Stimulated activated CD8-positive, alpha-beta memory T cell treated with anti-CD3 and anti-CD28 coated beads, Interleukin-7, amount 100 ng/mL, for 48 hours (primary cell): ENCODE data around the gene CYFIP2.

Source experiments
- DNase-seq, 2 donors: peaks; one replicate each; pipeline ENCODE4 v3.0.0-alpha.2; 2020; ENCODE audit warnings: low read depth in 1 of 2; ENCODE audit errors: extremely low read depth in 1 of 2

CYFIP2 gene

GRCh38 chr5:157285310-157286035, 19.6 kb downstream of the CYFIP2 start:
- DNase-seq, result no peak

DNA sequence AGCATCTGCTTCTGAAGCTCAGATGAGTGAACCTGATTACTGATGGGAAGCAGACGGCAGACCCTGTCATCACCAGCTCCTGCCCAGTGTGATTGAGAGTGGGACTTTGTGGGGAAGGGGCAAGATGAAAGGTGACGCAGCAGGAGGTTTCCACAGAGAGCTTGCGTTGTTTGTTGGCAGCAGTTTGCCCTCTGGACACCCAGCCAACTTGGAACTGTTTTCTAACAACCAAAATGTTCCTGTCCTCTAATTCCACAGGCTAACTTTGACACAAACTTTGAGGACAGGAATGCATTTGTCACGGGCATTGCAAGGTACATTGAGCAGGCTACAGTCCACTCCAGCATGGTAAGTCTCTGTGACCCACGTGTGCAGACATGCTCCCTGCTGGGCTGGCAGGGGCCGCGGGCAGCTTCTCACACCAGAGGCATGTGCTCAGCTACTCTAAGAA, 20.9 kb downstream of the CYFIP2 start:
- no peak for DNase-seq

DNA sequence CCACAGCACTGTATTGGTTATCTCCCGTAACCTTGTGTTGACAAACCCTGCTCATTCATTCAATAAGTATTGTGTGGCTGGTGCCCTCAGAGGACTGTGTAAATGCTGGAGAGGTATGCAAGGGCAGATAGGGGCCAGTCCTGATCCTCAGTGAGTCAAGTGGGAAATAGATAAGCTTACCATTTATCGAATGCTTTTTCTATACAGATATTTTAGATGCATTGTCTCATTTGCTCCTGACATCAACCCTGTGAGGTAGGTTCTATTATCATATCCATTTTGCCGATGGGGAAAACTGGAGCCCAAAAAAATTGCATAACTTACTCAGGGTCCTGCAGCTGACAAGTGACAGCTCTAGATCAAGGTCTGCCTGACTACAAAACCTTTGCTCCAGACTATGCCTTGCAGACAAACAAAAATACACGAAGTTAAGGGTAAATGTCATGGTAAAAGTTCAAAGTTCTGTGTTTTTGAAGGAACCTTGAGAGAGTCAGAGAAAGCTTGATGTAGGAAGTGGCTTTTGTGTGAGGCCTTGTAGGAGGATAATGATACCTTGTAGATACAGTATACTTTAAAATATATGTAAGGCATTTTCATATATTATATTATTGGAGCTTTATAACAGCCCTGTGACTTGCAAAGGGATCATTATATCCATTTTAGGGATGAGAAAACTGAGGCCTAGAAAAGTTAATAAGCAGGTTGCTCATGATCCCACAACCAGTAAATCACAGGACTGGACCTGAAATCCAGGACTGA, 22.7 kb downstream of the CYFIP2 start:
- no peak for DNase-seq

DNA sequence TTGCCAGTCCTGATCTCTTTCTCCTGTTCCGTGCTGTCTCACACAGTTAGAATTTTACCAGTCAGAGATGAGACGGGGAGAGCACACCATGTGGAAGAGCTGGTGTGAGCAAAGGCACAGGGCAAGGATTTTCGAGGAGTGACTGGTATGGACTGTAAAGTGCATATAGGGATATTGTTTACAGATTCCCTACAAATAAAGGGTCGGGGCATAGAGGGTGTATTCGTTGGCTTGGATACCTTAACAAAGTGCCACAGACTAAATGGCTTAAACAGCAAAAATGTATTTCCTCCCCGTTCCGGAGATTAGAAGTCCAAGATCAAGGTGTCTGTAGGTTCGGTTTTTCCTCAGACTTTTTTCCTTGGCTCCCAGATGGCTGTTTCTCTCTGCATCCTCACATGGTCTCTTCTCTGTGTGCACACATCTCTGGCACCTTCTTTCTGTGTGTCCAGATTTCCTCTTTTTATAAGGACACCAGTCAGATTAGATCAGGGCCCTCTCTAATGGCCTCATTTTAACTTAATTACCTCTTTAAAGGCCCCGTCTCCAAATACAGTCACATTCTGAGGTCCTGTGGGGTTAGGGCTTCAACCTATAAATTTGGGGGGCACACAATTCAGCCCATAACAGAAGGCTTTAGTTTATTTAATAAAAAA, 23.4 kb downstream of the CYFIP2 start:
- DNase-seq, result no peak

DNA sequence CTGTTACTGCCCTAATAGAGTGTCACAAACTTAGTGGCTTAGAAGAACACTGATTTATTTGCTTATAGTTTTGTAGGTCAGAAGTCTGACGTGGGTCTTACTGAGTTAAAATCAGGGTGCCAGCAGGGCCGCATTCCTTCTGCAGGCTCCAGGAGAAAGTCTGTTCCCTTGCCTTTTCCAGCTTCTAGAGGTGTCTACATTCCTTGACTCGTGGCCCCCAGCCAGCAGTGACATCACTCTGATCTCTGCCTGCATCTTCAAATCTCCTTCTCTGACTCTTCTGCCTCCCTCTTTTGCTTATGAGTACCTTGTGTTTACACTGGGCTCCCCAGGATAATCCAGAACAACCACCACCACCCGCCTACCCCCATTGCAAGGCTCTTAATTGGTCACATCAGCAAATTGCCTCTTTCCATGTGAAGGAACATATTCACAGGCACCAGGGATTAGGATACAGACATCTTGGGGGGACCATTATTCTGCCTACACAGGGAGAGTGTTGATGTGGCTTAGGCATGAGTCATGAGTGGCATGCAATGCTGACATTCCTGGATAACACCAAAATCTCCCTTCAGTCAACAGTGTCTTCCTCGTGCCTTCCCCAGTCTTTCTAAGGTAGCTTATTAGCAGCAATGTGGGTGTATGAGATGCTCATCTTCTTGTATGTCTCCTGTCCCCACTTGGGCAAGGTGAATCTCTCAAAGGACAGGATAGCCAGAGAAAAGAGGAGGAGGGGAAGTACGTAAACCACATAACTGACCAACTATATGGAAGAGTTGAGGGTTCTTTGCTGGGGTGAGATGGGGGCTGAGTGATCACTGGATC, 24.4 kb downstream of the CYFIP2 start:
- no peak for DNase-seq

DNA sequence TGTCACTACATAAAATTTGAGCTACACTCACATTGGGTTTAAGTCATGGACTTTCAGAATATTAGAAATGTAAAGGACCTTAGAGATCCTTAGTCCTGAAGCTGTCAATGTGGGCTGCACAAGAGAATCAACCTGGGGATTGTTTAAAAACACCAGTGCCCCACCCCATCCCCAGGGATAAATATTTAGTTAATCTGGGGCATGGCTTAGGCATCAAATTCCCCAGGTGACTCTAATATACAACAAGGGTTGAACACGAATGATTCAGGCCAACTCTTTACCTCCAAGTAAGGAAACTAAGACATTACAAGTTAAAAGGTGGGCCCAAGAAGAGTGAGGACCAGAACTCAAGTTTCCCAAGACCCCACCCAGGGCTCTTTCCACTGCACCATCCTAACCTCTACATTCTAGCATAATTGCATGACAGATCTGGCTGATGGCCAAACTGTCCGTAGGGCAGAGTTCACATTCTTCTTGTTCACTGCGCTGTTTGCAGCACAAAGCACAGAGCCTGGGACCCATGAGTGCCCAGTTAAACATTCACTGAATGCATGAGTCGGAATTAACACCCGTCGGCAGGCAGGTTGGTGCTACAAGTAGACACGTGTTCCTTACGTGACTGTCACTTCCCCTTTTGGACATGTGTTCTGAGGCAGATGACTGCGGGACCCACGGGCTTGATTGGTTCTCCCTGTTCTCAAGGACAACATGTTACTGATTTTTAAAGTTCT, 25.2 kb downstream of the CYFIP2 start:
- DNase-seq, result peak in 1 of 2 donors; percentile 24

- no peak for DNase-seq
Observed at GRCh38 chr5:157292599-157292998, 26.7 kb downstream of the CYFIP2 start.

- DNase-seq, result no peak
Observed at GRCh38 chr5:157294407-157295091, 28.6 kb downstream of the CYFIP2 start.

DNA sequence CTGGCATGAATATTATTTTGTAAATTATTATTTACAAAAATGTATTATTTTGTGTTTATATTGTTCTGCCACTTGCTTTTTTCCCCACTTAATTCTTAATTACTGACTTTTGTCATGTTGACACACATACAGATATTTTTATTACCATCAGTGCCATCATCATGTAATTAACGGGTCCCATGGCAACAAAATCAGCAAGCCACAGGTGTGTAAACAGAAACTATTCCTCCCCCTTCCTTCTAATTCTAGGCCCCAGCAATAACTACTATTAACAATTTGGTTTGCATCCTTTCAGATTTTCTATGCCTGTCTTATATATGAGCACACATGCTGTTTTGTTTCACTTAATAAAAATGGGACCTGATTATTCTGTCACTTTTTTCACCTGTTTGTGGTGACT, 29.3 kb downstream of the CYFIP2 start:
- DNase-seq, result no peak

- DNase-seq, result no peak
Observed at GRCh38 chr5:157300564-157300963, 34.6 kb downstream of the CYFIP2 start.

DNA sequence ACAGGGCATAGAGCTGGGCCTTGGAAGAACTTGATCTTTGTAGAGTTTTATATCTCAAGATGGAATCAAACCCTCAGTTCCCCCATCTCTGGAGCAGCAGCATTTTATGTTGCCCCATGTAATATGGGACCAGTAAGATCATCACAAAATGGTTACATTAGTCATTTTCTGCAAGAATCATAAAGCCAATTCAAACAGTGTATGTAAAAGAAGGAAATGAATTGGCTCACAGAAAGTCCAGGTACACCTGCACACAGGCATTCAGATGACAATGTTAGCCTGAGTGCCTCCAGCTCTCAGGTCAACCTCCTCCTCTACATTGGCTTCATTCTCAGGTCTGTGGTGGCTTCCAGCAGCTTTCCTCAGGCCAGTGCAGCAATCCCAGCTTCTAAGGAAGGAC, 35.1 kb downstream of the CYFIP2 start:
- DNase-seq, result no peak

DNA sequence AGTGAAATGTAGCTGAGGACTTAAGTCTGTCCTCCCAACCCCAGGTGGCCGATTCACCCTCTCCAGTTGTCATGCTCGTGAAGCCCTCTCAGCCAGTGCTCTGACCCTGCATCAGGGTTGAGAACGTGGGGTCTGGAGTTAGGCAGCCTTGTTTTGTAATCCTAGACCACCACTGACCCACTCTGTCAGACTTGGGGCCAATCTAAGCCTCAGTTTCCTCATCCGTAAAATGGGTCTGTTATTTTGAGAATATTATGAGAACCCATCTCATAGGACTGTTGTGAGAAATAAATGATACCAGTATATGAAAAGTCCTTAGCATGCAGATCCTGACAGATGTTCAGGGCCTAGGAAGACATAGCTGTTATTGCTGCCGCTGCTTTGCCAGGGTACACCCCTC, 37.1 kb downstream of the CYFIP2 start:
- no peak for DNase-seq

GRCh38 chr5:157303667-157304327, 37.9 kb downstream of the CYFIP2 start:
- DNase-seq, result no peak

GRCh38 chr5:157306081-157306480, 40.2 kb downstream of the CYFIP2 start:
- DNase-seq, result no peak

GRCh38 chr5:157306692-157307471, 41.0 kb downstream of the CYFIP2 start:
- DNase-seq, result no peak

GRCh38 chr5:157308836-157309465, 43.0 kb downstream of the CYFIP2 start:
- DNase-seq, result no peak

DNA sequence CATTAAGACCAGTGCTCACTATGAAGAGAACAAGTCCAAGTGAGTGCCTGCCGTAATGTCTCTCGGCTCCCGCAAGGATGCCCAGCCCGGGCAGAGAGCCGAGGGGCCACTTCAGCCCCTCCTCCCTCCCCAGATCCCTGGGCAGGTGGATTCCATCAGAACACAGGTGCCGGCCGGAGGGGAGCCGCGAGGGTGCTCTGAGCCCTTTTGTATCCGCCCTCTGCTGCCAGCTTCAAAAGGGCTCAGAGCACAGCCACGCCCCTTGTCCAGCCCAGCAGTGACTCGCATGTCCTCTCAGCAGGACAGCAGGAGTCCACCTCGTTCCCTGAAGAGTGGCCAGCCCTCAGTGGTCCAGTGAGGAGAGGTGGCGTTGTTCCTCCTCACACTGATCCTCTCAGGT, 43.9 kb downstream of the CYFIP2 start:
- no peak for DNase-seq

DNA sequence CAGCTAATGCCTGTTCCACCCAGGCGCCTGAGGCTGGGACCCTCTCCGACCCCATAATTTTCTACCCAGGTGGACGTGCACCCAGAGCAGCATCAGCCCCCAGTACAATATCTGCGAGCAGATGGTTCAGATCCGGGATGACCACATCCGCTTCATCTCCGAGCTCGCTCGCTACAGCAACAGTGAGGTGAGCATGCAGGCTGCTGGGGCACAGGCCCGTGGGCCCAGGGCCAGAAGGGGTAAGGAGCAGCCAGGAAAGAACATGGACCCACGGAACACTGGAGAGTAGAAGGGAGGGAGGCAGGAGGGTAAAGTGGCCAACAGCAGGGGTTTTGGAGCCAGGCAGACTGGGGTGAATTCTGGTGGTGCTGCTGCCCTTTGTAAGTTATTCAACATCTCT, 45.7 kb downstream of the CYFIP2 start:
- no peak for DNase-seq
